Stimulated activated CD8-positive, alpha-beta memory T cell treated with anti-CD3 and anti-CD28 coated beads, Interleukin-15, amount 100 ng/mL, for 1 hour (primary cell): ENCODE measurements around the gene TTC19.
"Not testable (repeated sequence)": the region's sequence is repeated elsewhere in the genome, so short reads cannot be mapped to it uniquely, and the experiment has no call there.

Experiments used
- DNase-seq: peaks from one replicate; pipeline ENCODE4 v3.0.0-alpha.2; 2020; ENCODE audit warnings: low read depth

The TTC19 gene

DNA sequence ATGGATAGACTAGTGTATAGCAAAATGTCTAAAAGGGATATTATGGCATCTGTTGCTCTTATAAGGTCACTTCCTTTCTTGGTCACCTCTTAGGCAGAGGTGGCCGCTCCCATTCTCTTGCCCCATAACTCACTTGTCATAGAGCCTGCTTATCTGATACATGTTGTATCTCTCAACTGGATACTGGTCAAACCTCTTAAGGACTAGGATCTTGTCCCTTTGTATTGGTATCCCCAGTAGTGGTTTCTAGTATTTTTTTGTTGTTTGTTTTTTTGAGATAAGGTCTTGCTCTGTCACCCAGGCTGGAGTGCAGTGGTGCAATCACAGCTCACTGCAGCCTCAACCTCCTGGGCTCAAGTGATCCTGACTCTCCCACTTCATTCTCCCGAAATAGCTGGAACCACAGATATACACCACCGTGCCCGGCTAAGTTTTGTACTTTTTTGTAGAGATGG, 27.1 kb upstream of the TTC19 start:
- no peak for DNase-seq

DNA sequence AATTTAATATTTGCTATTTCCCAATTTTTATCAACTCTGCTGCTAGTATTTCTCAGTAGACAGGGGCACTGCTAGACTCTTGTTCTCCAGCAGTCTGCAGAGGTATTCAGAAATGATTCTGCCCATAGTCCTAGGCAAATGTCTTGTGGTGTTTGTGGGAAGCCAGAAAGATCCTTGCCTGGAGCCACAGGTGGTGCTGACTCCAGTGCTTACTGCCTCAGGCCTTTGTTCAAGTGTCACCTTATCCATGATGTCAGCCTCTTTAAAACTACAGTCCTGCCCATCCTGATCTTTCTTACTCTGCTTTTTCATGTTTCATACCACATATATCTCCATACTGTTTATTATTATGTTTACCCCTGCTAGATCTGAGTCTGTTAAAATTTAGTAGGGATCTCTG, 26.6 kb upstream of the TTC19 start:
- no peak for DNase-seq

DNA sequence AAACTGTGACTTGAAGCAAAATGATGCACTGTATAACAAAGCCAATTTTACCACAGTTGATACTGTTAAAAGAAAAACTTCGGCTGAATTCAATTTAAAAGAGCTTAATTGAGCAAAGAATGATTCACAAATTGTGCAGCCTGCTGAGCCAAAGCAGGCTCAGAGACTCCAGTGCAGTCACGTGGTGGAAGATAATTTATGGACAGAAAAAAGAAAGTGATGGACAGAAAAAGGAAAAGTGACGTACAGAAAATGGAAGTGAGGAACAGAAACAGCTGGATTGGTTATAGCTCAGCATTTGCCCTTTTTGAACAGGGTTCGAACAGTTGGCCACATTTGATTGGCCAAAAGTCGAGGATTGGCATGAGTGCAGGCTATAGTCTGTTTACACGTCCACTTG, 25.8 kb upstream of the TTC19 start:
- no peak for DNase-seq

DNA sequence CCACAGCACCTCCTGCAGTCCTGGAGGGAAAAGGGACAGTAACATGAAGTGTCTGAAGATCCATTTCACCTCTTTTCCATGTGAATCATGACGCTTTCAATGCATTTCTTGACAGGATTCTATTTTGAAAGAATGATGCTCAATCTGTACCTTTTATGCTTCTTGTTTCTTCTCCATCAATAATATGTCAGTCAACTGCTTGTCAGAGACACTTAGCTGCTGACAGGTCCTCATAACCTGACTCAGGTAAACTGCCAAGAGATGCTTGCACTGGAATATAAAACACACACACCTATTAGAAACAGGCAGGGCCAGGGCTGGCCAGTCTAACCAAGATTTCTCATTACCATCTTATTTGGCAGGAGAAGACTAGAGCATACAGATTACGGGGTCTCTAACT, 21.7 kb upstream of the TTC19 start:
- DNase-seq, result no peak

DNA sequence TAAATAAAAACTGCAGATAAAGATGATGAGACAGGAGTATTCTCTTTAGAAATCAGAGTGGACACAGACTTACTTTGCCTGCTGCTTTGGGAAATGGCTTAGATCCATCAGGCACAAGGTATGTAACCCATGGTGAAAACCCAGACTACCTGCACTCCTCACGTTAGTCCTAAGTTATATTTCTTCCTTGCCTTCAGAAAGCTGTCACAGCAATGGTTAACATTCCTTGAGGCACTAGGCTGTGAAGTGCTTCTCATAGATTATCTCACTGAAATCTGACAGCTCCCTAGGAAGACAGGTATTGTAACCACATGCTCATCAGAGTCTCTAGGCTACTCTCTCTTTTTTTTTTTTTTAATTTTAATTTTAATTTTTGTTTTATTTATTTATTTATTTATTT, 21.0 kb upstream of the TTC19 start:
- no peak for DNase-seq

DNA sequence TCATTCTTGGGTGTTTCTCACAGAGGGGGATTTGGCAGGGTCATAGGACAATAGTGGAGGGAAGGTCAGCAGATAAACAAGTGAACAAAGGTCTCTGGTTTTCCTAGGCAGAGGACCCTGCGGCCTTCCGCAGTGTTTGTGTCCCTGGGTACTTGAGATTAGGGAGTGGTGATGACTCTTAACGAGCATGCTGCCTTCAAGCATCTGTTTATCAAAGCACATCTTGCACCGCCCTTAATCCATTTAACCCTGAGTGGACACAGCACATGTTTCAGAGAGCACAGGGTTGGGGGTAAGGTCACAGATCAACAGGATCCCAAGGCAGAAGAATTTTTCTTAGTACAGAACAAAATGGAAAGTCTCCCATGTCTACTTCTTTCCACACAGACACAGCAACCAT, 20.6 kb upstream of the TTC19 start:
- not testable (repeated sequence) for DNase-seq

DNA sequence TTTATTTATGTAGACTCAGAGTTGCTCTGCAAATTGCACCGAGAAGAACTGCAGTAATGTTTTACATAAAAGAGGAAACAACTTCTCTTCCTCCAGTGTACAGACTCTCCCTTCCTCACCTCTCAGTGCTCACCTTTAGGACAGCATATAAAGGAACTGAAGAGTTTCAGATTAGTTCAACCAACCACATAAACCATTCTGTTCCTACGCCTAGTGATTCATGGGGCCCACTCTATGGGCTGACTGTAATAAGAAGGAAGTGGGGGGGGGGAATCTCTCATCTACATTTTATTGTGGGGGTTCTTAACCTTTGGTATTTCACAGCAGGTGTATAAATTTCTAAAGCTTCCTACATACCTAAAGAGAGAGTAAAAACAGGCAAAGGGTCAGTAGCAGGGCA, 18.4 kb upstream of the TTC19 start:
- DNase-seq, result no peak

DNA sequence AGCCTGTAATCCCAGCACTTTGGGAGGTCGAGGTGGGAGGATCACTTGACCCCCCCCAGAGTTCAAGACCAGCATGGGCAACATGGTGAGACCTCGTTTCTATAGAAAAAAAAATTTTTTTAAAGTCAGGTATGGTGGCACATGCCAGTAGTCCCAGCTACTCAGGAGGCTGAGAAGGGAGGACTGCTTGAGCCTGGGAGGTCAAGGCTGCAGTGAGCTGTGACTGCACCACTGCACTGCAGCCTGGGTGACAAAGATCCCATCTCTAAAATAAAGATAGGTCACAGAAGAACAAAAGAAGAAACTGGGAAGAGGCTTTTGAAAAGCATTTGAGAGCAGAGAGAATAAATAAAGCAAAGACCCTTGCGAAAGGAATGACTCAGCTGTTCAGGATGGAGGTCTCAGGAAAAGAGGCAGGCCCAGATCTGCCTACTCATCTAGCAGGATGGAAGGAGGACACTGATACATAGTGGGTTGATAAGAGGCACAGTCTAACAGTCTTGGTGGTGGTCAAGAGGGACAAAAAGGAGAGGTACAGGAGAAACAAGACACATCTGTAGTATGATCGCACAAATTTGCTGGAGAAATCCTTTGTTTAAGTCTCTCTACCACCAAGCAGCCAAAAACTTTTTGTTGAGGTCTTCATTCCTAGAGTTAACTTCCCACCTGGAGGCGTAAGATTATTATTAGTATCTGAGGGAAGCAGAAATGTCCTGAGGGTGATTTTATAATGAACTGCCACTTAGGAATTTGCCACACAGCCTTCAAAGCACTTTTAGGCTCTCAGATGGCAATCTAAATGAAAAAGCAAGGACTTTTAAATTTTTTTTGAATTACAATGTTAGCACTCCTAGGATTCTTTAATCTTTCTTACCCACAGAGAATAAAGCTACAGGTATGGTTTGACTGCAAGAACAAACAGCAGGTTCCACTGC, 17.7 kb upstream of the TTC19 start:
- no peak for DNase-seq

DNA sequence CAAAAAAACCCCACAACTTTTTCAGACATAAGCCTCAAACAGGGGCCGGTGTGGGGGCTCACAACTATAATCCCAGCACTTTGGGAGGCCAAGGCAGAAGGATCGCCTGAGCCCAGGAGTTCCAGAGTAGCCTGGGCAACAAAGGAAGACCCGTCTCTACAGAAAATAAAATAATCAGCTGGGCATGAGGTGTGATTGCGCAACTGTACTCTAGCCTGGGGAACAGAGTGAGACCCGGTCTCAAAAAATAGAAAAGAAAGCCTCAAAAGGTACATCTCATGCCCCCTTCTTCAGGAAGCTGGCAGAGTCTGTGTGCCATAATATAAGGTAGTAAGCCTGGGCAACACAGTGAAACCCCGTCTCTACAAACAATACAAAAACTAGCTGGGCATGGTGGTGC, 3.3 kb upstream of the TTC19 start:
- no peak for DNase-seq

DNA sequence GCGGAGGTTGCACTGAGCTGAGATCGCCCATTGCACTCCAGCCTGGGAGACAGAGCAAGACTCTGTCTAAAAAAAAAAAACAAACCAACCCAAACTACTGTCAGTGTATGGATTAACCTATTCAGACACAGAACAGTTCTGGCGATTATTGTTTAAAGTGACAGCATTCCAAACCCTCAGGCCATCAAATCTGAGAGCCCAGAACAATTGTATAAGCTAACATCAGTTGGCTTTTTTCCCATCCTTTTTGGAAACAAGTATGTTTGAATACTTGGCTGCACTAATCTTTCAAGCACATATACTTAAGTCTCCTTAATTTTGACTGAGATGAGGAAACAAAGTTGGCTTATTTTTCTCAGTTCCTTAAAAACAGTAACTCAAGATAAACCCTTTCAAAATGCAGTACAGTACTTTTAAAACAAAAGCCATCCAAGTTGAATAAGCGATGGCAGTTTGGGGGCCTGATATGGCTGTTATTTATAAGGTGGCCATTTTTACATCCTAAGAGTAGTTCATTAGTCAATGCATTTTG, 1.5 kb upstream of the TTC19 start:
- no peak for DNase-seq

DNA sequence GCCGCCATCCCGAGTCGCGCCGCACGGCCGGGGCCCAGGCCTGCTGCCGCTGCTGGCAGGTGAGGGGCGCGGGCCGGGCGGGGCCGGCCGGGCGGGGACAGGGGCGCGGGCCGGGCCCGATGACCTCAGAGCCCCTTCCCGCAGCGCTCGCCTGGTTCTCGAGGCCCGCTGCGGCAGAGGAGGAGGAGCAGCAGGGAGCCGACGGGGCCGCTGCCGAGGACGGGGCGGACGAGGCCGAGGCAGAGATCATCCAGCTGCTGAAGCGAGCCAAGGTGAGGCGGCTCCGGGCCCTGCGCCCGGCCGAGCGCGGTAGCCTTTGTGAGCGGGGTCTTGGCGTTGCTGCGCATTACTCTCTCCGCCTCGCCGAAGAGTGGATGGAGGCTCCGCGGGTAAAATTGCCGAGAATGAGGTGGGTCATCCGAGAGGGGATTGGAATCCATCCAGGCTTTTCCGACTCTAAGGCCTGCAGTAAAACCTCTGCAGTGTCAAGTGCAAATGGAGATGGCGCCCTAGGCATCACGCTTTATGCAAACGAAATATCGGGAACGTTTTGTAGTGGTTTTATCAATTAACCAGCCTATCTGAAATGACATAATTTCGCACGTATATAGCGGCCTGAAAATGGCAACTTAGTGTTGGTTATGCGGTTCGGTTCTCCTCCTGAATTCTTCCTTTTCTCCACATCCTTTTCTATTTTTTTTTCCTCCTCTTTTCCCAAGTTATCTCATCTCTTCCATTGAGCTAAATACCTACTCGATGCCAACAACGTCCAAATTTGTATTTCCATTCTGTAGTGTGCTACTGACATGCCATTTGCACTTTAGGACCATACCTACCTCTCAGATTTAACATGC, 577 bp downstream of the TTC19 start:
- DNase-seq, result no peak

DNA sequence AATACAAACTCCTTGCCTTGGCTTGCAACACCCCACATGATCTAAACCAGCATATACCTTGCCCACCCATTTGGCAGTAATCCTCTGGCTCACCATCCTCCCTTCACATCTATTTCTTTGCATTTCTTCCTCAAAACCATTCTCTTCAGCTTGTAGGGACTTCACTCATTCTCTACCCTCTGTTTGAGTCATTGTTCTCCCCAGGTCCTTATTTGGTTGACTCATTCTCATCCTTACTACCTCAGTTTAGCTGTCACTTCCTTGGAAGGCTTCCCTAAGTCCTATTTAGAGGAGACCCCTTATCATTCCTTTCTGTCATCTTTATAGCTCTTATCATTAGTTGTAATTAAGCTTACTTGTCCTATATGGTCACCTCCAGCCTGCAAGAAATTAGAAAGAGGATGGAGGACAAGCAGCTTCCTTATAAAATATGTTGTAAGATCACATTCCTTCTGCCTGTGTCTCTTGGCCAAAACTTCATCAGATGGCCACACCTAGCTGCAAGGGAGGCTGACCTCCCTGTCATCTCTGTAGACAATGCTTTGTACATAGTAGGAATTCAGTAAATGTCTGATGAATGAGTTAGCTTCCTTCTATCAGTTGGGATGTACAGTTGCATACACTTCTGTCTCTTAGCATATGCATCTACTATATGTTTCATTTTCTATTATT, 1.7 kb downstream of the TTC19 start:
- DNase-seq, result no peak

DNA sequence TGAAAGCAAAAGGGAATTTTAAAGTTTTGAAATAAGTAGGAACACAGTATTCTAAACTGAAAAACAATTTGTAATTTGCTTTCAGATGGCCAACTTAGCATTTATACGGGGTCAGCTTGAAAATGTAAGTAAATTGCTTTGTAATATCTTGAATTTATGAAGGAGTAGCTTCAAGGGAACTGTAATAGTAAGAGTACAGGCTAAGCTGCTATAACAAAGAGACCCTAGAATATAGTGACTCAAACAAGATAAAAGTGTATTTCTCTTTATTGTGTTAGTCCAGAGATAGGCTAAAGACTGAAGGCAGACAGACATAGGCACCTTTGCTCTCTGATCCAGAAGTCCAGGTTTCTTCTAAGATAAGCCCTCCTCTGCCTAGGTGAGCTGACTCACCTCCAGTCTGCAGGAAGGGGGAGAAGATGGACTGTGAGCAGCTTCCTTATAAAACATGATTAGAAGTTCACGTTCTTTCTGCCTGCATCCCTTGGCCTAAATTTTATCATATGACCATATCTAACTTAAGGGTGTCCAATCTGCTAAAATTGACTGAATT, 3.2 kb downstream of the TTC19 start:
- no peak for DNase-seq

DNA sequence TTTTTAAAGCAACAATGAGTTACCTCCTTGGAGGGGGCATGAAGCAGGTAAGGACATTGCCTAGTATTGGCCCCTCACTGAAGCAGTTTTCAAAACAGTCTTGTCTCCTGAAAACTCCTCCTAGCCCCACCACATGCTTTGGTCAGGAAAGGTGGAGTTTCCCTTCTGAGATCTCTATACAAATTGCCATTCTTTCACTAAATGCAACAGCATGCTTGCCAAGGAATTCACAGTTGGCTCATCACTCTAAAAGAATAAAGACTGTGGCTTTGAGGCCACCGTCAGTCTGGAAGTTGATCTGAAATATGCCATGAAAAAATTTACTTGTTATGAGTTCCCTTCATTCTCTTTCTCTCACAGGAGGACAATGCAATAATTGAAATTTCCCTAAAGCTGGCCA, 4.2 kb downstream of the TTC19 start:
- DNase-seq, result no peak

DNA sequence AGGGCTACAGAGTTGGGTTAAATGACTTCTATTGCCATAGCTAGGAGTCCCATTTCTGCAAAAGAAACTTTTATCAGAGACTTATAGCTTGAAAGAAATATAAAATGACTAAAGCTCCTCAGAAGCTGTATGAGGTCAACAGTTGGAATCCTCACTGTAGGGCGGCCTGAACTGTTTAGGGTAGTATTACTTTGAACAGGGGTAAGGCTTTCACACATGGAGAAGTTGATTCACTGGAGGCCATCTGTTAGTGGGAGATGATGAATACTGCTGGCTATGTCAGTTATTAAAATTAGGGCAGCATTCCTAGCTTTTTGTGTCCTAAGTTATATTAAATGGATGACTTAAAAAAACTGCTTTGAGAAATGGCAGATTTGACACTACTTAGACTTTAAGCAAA, 6.0 kb downstream of the TTC19 start:
- no peak for DNase-seq

DNA sequence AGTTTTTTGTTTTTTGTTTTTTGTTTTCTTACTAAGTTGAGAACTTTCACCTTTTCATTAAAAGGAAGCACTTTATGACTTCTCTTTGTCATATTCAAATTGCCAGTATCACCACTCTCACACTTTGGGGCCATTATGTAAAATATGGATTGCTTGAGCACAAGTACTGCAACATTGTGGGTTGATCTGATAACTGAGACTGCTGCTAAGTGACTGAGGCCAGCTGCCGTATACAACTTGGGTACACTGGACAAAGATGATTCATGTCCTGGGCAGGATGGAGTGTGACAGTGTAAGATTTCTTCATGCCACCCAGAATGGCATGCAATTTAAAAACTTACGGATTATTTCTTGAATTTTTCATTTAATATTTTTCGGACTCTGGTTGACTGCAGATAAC, 7.8 kb downstream of the TTC19 start:
- no peak for DNase-seq

DNA sequence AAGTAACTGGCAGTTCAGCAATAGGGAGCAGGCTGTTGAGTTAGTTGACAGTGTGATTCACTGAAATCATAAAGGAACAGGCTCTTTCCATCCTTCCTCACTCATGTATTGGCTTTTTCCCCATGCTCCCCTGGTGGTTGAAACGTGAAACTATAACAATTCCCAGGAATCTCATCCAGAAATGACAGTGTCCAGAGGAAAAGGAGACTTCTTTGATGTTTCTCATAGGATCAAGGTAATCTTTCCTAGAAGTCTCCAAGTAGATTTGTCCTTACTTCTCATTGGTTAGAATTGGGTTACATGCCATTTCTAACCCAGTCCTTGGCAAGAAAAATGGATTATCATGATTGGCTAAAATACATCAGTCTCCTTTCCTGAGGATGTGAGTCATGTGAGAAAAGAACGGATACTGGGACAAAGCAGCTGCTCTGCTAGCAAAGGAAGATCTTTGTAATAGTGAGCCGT, 14.4 kb downstream of the TTC19 start:
- DNase-seq, result no peak

DNA sequence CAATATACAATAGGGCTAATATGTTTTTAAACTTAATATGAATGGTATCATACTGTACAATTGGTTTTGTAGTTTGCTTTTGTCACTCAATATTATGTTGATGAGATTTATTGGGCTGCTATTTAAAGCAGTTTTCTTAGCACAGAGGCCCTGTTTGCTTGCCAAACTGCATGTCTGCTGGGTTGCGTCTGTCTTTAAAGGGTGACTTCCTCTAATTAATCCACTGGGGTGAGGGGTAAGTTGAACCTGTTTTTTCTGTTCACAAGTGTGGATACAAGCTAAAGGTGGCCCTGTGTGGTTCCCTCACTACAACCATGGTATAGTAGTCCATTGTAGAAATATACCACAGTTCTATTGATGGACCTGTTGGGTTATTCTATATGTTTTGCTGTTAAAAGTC, 19.7 kb downstream of the TTC19 start:
- DNase-seq, result no peak

DNA sequence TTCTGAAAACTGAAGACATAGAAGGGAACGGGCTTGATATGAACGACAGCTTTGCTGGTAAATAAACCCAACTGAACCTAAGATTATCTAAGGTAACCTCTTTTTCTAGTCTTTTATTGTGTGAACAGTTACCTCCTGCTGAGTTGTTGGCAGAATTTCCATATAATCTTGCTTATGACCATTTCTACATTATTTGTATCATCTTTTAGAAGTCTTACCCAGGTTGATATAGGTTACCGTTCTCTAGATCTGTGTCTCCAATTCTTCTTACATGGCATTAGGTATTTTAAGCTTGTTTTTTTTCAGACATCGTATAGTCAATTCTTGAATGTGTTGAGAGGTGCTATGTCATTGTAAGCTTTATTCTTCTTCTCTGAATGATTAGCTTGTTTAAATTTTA, 24.3 kb downstream of the TTC19 start:
- DNase-seq, result no peak

DNA sequence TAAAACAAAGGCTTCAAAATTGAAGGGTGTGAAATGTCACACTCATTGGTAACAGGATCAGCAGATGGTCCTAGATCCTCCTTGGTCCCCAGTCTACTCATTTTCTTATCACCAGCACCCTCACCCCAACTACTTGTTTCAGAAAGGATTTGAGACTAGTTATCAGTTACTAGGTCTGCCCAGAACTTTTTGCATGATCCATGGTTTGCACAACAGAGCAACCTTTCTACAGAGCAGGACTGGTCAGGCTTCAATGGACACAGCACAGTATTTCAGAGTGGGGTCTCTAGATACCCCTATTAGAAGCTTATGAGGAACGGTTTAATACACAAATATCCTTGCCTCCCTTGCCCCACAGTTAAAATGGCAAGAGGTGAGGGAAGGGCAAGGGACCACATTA, 25.6 kb downstream of the TTC19 start:
- no peak for DNase-seq

DNA sequence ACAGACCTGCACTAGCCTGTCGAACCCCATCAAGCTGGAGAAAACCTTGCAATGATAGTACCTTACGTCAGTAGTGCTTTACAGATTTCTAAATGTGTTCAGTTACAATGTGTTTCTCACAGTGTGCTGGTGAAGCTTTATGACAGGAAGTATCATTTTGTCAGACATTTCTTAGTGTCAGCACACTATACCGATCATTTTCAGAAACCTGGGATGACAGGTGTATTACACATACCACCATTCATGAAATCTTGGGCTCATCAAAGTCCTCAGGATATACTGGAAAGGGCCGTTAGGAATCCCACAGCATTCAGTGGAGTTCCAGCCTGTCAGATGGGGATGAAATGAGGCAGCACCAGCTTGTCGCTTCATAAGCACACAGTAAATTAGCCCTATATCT, 27.3 kb downstream of the TTC19 start:
- DNase-seq, result no peak
